HG03565 (cell line): ENCODE measurements around the gene ZBTB21.
"Not testable (repeated sequence)": the region's sequence is repeated elsewhere in the genome, so short reads cannot be mapped to it uniquely, and the experiment has no call there.

Source experiments
- ATAC-seq: cut with Tn5 transposase; IDR thresholded peaks from one replicate; pipeline ENCODE4 v1.9.1; 2021; ENCODE audit warnings: mild to moderate bottlenecking, moderate library complexity; ENCODE audit not compliant: unreplicated experiment

ZBTB21 gene

DNA sequence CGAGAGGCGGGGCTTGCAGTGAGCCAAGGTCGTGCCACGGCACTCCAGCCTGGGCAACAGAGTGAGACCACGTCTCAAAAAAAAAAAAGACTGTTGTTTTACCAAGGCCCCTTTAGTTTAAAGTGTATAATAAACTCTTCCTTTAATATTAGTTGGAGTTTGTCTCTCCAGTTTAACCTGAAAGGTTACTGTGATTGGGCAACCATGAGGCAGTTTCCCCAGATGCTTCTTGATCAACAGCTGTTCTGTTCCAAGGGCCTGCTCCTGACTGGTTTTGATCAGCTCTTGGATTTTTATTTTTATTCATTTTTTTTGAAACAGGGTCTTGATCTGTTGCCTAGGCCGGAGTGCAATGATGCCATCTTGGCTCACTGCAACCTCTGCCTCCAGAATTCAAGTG lies 38.3 kb downstream of the ZBTB21 start:
- ATAC-seq, result no peak

DNA sequence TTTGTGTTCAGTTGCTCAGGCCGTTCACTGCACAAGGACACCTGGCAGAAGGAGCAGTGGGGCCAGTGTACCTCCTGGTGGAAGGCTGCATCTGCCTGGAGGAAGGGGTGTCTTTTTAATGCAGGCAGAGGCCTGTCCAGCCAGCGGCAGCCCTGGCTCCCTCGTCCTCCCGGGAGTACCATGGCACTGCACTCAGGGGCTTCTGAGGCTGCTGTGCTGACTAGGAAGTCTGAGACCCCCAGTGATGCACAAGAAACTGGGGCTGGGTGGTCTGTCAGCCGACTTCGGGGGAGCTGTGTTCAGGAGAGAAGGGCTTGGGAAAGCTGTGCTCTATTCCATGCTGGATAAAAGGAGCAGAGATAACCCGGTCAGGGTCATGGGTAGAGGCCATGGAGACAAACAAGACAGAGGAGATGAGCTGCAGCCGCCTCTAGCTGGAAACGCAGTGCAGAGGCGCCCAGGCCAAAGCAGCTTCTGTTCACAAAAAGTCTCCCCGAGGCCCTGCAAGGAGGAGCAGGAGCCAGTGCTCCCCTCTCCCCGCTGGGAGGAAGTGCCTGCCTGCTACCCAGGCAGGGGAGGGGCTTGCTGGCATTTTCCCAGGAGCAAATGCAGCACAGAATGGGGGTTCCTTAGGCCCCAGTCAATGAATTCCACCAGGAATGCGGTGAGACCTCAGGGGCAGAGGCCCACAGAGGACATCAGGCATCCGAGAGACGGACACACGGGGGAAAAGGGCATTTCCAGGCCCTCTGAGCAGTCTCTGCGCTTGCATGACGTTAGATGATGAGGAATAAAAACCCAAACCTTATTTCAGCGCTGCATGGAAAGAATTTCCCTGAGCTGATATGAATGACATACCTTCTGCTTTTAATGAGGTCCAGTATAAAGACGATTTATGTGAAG lies 39.2 kb downstream of the ZBTB21 start:
- ATAC-seq, result no peak

DNA sequence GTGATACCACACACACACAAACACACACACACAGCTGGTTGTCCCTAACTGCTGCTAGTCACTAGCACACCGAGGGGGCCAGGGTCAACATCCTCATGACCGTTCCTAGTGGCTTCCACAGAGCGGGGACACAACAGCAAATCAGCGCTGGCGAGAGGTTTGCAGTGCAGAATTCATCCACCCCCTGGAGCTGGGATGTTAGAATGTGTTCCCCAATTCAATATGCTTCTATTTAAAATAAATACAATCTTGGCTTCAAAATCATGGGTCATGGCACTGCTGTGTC lies 40.1 kb downstream of the ZBTB21 start:
- ATAC-seq, result no peak

GRCh38 chr21:41967708-41968107 lies 42.5 kb downstream of the ZBTB21 start:
- ATAC-seq, result no peak

- ATAC-seq, result no peak
These were observed 43.1 kb downstream of the ZBTB21 start for GRCh38 chr21:41966872-41967621.

- no peak for ATAC-seq
These were observed 43.9 kb downstream of the ZBTB21 start for GRCh38 chr21:41966041-41966833.

DNA sequence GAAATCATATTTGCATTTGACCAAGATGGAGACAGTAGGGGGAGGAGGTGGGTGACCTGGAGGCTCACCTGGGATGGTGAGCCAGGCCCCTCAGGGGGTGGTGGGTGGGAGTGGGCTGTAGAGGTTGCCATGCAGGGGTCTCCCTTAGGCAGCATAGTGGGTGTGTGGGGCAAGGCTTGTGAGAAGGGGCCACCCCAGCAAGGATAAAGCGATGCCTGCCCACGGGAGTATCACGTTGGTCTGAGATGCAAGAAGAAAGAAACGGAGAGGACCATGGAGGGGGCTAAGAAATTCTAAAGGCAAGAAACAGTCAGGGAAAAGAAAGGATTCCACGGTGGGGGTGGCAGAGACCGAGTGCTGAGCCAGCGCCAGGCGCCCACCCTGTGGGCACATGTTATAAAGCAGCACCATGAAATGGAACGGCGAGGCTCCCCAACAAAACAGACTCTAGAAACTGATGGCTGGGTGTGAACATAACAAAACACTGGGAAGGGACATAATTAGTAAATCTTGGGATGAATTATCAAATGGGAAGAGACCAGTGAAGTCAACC lies 44.6 kb downstream of the ZBTB21 start:
- no peak for ATAC-seq

DNA sequence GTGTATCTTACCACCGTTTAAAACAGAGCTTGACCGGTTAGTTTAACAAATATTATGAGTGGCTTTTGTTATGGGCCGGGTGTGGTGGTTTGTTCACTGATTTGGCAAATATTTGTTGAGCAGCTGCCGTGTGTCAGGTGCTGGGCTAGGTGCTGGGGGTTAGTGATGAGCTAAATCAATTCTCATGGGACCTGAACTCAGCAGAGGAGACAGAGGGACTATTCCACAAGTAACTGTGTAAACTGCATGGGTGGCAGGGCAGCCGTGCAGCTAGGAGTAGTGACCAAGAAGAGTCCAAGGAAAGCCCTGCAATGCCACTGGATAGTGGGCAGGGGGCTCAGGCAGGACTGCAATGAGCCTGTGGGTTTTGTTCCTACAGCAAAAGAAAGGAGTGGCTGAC lies 45.1 kb downstream of the ZBTB21 start:
- no peak for ATAC-seq

DNA sequence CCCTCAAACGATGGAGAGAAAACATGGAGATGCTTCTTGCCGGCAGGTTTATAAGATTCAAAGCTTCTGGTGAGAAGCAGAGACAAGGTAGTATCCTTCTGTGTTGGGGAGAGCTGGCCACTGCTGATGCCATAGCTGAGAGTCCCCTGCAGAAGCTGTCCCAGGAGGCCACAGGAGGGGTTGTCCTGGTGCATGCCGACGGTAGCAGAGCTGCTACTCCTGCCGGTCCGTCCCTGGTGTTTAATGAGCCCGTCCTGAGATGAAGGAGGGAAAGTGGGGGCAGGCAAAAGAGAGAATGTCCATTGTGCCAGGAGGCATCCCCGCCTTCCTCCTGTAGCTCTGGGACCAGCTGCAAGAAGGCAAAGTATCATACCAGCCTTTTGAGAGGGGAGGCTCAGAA lies 46.0 kb downstream of the ZBTB21 start:
- ATAC-seq, result no peak

DNA sequence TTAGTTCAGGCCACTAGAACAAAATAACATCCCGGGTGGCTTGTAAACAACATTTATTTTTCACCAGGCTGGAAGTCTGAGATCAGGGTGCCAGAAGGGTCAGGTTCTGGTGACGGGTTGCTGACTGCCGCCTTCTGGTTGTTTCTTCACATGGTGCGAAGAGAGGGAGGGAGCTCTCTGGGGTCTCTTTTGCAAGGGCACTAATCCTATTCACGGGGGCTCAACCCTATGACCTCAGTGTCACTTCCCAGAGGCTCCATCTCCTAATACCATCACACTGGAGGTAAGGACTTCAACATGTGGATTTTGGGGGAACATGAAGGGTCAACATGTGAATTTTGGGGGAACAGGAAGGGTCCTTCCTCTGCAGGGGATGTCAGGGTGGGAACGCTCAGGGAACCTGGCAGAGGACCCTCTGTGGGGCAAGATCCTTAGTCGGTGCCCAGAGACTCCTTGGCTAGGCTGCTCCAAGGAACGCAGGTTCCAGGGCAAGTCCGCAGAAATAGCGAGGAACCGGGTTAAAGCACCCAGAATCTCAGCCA lies 47.7 kb downstream of the ZBTB21 start:
- no peak for ATAC-seq

DNA sequence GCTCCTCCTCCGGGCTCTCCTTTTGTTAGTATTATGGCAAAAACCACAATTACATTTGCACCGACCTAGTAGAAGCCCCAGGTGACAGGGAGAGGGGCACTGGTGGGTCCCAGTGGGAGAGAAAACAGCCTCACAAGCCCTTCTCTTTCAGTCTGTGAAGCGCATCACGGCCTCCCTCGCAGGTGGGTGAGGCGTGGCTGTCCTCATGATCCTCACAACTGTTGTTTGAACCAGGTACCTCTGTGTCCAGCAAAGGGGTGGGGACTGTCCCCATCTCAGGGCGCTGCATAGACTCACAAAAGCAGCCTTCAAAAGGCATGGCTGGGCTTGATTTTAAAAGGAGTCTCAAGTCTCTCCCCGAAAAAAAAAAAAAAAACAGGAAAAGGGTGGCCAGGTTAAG lies 48.4 kb downstream of the ZBTB21 start:
- ATAC-seq, result no peak

DNA sequence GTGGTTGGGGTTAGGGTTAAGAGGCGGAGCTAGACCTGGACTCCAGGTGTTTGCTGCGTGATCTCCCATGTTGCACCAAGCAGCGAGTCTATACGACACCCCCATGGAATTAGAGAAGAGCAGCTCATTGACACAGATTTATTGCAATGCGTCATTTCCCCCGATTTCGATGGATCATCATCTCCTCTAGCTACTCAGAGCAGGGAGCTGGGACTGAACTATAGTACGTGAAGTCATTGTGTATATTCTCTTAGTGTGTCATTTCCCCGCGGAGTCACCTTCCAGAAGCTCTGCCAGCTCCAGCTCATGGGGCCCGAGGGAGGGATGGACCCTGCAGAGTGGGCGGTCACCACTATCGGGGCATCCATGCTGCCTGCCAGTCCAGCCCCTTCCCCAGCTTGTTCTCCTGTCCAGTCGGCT lies 48.9 kb downstream of the ZBTB21 start:
- ATAC-seq, result no peak

- no peak for ATAC-seq
These were observed 49.8 kb downstream of the ZBTB21 start for GRCh38 chr21:41960386-41960785.

DNA sequence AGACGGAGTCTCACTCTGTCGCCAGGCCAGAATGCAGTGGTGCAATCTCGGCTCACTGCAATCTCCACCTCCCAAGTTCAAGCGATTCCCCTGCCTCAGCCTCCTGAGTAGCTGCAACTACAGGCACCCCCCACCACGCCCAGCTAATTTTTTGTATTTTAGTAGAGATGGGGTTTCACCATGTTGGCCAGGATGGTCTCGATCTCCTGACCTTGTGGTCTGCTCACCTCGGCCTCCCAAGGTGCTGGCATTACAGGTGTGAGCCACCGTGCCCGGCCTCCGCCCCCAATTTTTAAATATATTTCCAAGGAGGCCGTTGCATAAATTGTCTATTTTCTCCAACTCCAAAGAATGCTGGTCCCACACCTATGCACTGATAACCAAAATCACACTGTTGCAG lies 50.5 kb downstream of the ZBTB21 start:
- ATAC-seq, result not testable (repeated sequence)

- ATAC-seq, result no peak
These were observed 51.1 kb downstream of the ZBTB21 start for GRCh38 chr21:41958886-41959563.

GRCh38 chr21:41957991-41958766 lies 52.0 kb downstream of the ZBTB21 start:
- ATAC-seq, result no peak

DNA sequence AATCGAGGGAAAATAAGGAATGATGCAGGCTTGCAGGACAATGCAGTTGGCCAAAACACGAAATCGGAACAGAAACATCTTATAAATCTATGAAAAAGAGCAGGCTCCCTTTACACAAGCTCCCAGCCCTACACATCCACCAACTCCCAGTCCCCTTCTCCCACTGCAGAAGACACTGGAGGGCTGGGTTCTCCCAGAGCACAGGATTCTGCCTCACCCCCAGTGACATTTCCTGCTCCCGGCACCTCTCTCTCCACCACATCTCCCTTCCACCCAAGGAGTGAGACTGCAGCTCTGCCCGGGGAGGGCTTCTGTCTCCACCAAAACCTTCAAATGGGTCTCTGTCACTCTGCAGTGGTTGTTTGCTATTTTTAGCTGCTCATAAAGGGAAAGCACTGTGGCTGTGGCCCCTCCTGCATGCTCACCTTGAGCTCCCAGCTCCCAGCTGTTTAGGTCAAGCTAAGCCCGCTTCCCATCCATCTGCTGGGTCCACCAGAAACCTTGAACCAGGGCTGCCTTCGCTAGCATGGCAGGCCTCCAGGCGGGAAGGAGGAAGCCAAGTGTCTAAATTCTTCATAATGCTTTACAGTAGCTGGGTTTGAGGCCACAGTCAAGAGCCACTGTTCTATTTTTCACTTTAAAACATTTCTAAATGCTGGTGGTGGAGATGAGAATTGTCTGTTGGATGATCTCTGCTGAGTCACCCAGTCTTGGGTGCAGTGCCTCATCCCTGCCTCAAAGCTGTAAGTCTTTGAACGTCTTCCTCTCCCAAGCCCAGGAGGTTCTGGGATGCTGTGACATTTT lies 53.0 kb downstream of the ZBTB21 start:
- ATAC-seq, result no peak

DNA sequence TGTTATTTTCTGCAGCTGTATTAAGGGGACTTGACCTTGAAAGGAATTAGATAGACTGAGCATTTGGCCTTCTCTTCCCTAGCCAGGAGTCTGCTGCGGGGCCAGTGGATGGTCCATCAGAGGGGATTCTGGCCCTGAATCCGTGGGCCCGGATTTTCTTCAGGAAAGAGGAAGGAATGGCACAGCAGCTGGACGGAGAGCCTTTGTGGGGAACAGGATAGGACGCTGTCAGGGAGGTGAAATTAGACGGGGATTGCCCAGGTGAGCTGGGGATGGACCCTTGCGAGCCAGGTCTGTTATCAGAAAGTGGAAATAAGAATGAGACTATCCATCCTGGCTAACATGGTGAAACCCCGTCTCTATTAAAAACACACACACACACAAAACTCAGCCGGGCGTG lies 54.6 kb downstream of the ZBTB21 start:
- ATAC-seq, result no peak
